ENCODE measurements around the gene DDX28. TPM values are rescaled to one million over a fixed set of nuclear protein-coding genes. Genes with fewer than 3 reads are reported as not detected.
A peak's percentile ranks its signal among the peaks of the same experiment; 100 is the strongest.

Gene DDX28
- polyA plus RNA-seq, 2 of the 4 experiments (the other 2 are of a cell fraction) = 14.0 to 14.9 TPM

DNA sequence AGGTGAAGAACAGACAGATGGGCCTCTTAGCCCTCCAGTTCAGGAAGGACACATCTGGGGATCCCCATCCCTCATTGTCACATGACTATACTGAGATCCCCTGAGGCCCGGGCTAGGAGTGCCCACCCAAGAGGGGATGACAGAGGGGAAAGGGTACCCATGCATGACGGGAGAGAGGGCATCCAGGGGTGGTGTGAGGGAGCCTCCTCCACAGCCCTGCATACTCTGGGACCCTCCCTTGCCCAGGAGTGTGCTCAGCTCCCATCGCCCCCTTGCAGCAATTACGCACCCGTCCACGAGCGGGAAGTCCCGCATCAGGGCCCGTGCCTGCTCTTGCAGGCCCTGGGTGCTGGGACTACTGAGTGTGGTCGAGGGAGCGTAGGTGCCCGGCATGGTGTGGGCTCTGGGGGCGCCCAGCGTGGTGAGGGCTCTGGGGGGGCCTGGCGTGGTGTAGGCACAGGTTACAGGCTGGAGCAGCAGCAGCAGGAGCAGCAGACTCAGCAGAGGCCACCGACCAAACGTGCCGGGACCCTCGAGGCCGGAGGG, 30.3 kb downstream of the DDX28 start:
- POLR2A ChIA-PET = no interaction called here
- 72% methylated on average over 20 of the region's 20 CpGs for WGBS (ENCODE audit: missing lambda C conversion rate)
- FAIRE-seq (no peak), DNase-seq (ENCODE audit: low read depth in 1 of 2, low spot score in 1 of 2) (no peak), ATAC-seq (peak; percentile 35; a peak in 5 of 6 replicates)
- TF ChIP-seq RNF2 (IDR thresholded peaks at IDR 0.05; ENCODE audit: borderline replicate concordance, low read depth) (no peak), PHF8 (IDR thresholded peaks at IDR 0.05; ENCODE audit: borderline replicate concordance, low read depth) (no peak), RAD21 (conservative IDR thresholded peaks at IDR 0.05 in 1 of 2, IDR thresholded peaks at IDR 0.05 in 1 of 2) (no peak), MYC (IDR thresholded peaks at IDR 0.05; ENCODE audit: borderline replicate concordance, low read length) (no peak), SMC3 (IDR thresholded peaks at IDR 0.05) (no peak), RARB (CRISPR knock-in tag; IDR thresholded peaks at IDR 0.05) (no peak), HDAC2 (IDR thresholded peaks at IDR 0.05) (no peak)
- TF ChIP-seq, protein P1, sequence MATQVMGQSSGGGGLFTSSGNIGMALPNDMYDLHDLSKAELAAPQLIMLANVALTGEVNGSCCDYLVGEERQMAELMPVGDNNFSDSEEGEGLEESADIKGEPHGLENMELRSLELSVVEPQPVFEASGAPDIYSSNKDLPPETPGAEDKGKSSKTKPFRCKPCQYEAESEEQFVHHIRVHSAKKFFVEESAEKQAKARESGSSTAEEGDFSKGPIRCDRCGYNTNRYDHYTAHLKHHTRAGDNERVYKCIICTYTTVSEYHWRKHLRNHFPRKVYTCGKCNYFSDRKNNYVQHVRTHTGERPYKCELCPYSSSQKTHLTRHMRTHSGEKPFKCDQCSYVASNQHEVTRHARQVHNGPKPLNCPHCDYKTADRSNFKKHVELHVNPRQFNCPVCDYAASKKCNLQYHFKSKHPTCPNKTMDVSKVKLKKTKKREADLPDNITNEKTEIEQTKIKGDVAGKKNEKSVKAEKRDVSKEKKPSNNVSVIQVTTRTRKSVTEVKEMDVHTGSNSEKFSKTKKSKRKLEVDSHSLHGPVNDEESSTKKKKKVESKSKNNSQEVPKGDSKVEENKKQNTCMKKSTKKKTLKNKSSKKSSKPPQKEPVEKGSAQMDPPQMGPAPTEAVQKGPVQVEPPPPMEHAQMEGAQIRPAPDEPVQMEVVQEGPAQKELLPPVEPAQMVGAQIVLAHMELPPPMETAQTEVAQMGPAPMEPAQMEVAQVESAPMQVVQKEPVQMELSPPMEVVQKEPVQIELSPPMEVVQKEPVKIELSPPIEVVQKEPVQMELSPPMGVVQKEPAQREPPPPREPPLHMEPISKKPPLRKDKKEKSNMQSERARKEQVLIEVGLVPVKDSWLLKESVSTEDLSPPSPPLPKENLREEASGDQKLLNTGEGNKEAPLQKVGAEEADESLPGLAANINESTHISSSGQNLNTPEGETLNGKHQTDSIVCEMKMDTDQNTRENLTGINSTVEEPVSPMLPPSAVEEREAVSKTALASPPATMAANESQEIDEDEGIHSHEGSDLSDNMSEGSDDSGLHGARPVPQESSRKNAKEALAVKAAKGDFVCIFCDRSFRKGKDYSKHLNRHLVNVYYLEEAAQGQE (IDR thresholded peaks at IDR 0.05) = no peak
- TF ChIP-seq, protein P2, sequence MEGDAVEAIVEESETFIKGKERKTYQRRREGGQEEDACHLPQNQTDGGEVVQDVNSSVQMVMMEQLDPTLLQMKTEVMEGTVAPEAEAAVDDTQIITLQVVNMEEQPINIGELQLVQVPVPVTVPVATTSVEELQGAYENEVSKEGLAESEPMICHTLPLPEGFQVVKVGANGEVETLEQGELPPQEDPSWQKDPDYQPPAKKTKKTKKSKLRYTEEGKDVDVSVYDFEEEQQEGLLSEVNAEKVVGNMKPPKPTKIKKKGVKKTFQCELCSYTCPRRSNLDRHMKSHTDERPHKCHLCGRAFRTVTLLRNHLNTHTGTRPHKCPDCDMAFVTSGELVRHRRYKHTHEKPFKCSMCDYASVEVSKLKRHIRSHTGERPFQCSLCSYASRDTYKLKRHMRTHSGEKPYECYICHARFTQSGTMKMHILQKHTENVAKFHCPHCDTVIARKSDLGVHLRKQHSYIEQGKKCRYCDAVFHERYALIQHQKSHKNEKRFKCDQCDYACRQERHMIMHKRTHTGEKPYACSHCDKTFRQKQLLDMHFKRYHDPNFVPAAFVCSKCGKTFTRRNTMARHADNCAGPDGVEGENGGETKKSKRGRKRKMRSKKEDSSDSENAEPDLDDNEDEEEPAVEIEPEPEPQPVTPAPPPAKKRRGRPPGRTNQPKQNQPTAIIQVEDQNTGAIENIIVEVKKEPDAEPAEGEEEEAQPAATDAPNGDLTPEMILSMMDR (IDR thresholded peaks at IDR 0.05) = no peak
- H3K4me3 ChIP-seq = no peak overlapping the region
- CTCF ChIA-PET = interaction anchor here (0.6 to 5.5 kb wide), 12 partner anchors 10 to 363 kb away, joined by 3 to 21 read pairs (median 6); partner anchors contain the start of genes DDX28 and DUS2
- H3K4me2 ChIP-seq = peak overlapping the region; percentile 70
- peaks cover 5% of the 10 kb centered on the region; the same call in 1 of the 3 replicates for H3K4me1 ChIP-seq
- H3K9me3 ChIP-seq = no peaks in the 10 kb centered on the region
- H3K27ac ChIP-seq = peak overlapping the region in 1 of 2 experiments; percentile 45; a peak in 1 of 6 replicates

DNA sequence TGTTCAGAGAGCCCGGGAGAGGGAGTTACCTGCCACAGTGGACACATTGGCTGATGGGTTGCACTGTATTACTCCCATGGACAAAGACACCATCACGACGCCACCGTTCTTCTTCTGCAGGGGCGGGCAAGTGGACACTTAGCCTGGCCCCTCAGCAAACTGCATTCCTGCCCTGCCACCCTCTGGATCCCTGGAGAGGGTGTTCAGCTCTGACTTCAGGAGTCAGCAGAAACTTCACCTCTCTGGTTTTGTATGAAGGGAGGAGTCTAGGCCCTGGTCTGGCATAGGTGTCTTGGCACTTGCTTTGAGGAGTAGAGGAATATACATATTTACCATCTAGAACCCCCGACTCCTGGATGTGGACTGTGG, 33.0 kb downstream of the DDX28 start:
- no peak overlapping the region for H3K27ac ChIP-seq
- no peak overlapping the region for H3K4me2 ChIP-seq
- ChIA-PET CTCF (interaction anchor here (0.7 to 5.5 kb wide), 5 partner anchors 9 to 240 kb away, joined by 3 to 21 read pairs (median 5); no protein-coding TSS in a partner anchor), POLR2A (interaction anchor here (0.6 kb wide), 1 partner anchor 95 kb away, joined by 9 read pairs; no protein-coding TSS in a partner anchor)
- H3K4me3 ChIP-seq = no peak overlapping the region
- 77% methylated on average over 6 of the region's 6 CpGs for WGBS (ENCODE audit: missing lambda C conversion rate)
- no peak for ATAC-seq
- H3K9me3 ChIP-seq = no peaks in the 10 kb centered on the region
- DNase-seq (ENCODE audit: low read depth in 1 of 2, low spot score in 1 of 2) = no peak
- H3K4me1 ChIP-seq = peaks cover 8% of the 10 kb centered on the region
- no peak for FAIRE-seq
- TF ChIP-seq PHF8 (IDR thresholded peaks at IDR 0.05; ENCODE audit: borderline replicate concordance, low read depth) (no peak), CHD2 (IDR thresholded peaks at IDR 0.05; ENCODE audit: low read length, partially characterized antibody) (no peak), POLR2AphosphoS2 (conservative IDR thresholded peaks at IDR 0.05; ENCODE audit: low read length) (no peak), FOSB (CRISPR knock-in tag; IDR thresholded peaks at IDR 0.05) (no peak), RFX5 (IDR thresholded peaks at IDR 0.05) (no peak), RAD21 (conservative IDR thresholded peaks at IDR 0.05 in 1 of 2, IDR thresholded peaks at IDR 0.05 in 1 of 2) (no peak), TFCP2L1 (CRISPR knock-in tag; IDR thresholded peaks at IDR 0.05) (no peak), RNF2 (IDR thresholded peaks at IDR 0.05; ENCODE audit: borderline replicate concordance, low read depth) (no peak), HDAC2 (IDR thresholded peaks at IDR 0.05) (no peak), KDM5A (IDR thresholded peaks at IDR 0.05) (no peak), POLR2A (IDR thresholded peaks at IDR 0.05; ENCODE audit: low read length) (no peak), MAZ (IDR thresholded peaks at IDR 0.05; ENCODE audit: borderline replicate concordance, low read depth, low read length) (no peak)
- TF ChIP-seq, protein P1 (IDR thresholded peaks at IDR 0.05) = no peak
- TF ChIP-seq, protein P3, sequence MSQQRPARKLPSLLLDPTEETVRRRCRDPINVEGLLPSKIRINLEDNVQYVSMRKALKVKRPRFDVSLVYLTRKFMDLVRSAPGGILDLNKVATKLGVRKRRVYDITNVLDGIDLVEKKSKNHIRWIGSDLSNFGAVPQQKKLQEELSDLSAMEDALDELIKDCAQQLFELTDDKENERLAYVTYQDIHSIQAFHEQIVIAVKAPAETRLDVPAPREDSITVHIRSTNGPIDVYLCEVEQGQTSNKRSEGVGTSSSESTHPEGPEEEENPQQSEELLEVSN (IDR thresholded peaks at IDR 0.05; ENCODE audit: borderline replicate concordance, low read depth) = no peak
